Neural cell (in vitro differentiated cells): ENCODE measurements around the gene PDE2A. TPM values are rescaled to one million over a fixed set of nuclear protein-coding genes. Genes with fewer than 3 reads are reported as not detected.

Experiments
- H2AFZ ChIP-seq: fragments of 200-600, 300-800 bp; sonication (generic), shearing (Covaris generic); 2 replicates; pipeline ENCODE4 v1.6.0; 2014; ENCODE audit warnings: low read depth, mild to moderate bottlenecking, antibody characterized with exemption, low read length, moderate library complexity
- H3F3A ChIP-seq: fragments of 200-600 bp; shearing (Covaris generic); 2 replicates; pipeline ENCODE4 v1.6.1; 2016; ENCODE audit warnings: mild to moderate bottlenecking, moderate library complexity, mixed read lengths, antibody characterized with exemption, low read length; ENCODE audit not compliant: insufficient read depth, poor library complexity, severe bottlenecking
- H3K27ac ChIP-seq: fragments of 200-600, 300-800 bp; sonication (generic), shearing (Covaris generic); 2 replicates; pipeline ENCODE4 v1.5.1; 2014; ENCODE audit warnings: mild to moderate bottlenecking, low read length, moderate library complexity
- H3K27me3 ChIP-seq: fragments of 300-800, 200-600 bp; sonication (generic), shearing (Covaris generic); 2 replicates; pipeline ENCODE4 v1.6.0; 2014; ENCODE audit warnings: mild to moderate bottlenecking, low read depth, low read length, moderate library complexity; ENCODE audit not compliant: insufficient read depth
- H3K36me3 ChIP-seq: fragments of 300-800, 200-600 bp; sonication (generic), shearing (Covaris generic); 2 replicates; pipeline ENCODE4 v1.5.1; 2014; ENCODE audit warnings: mild to moderate bottlenecking, antibody characterized with exemption, low read length, moderate library complexity; ENCODE audit not compliant: insufficient read depth
- H3K4me2 ChIP-seq: fragments of 300-800, 200-600 bp; sonication (generic), shearing (Covaris generic); 2 replicates; pipeline ENCODE4 v1.6.0; 2014; ENCODE audit warnings: mild to moderate bottlenecking, low read length
- H3K4me3 ChIP-seq: fragments of 300-800, 200-600 bp; sonication (generic), shearing (Covaris generic); 2 replicates; pipeline ENCODE4 v1.5.1; 2014; ENCODE audit warnings: mild to moderate bottlenecking, low read length, moderate library complexity
- H3K79me2 ChIP-seq: fragments of 200-600 bp; shearing (Covaris generic); replicated peaks from 2 replicates; pipeline ENCODE4 v1.6.0; 2014; ENCODE audit warnings: mild to moderate bottlenecking, low read length, moderate library complexity; ENCODE audit not compliant: insufficient read depth
- H3K9ac ChIP-seq: fragments of 300-800, 200-600 bp; sonication (generic), shearing (Covaris generic); 2 replicates; pipeline ENCODE4 v1.6.1; 2016; ENCODE audit warnings: mild to moderate bottlenecking, low read length, mixed read lengths
- H3K9me2 ChIP-seq: fragments of 200-600 bp; shearing (Covaris generic); 2 replicates; pipeline ENCODE4 v1.6.1; 2016; ENCODE audit warnings: mild to moderate bottlenecking, low read length, mixed read lengths; ENCODE audit not compliant: insufficient read depth
- H3K9me3 ChIP-seq: fragments of 200-600, 300-800 bp; sonication (generic), shearing (Covaris generic); 2 replicates; pipeline ENCODE4 v1.6.1; 2016; ENCODE audit warnings: mild to moderate bottlenecking, mixed run types, low read length, moderate library complexity, mixed read lengths
- H4K20me1 ChIP-seq: fragments of 200-600 bp; shearing (Covaris generic); 2 replicates; pipeline ENCODE4 v1.6.1; 2016; ENCODE audit warnings: mild to moderate bottlenecking, mixed run types; ENCODE audit not compliant: insufficient read depth
- EP300 ChIP-seq: fragments of 450-650 bp; conservative IDR thresholded peaks from 2 replicates; pipeline ENCODE4 v1.6.1; 2014; ENCODE audit warnings: antibody characterized with exemption, mild to moderate bottlenecking, moderate library complexity; ENCODE audit not compliant: poor library complexity, severe bottlenecking
- EZH2 ChIP-seq: fragments of 200-600, 300-800 bp; shearing (Covaris generic), sonication (generic); IDR thresholded peaks from 2 replicates; pipeline ENCODE4 v1.6.1; 2014; ENCODE audit warnings: antibody characterized with exemption, low read length, borderline replicate concordance, mild to moderate bottlenecking; ENCODE audit not compliant: insufficient read depth, poor library complexity, severe bottlenecking
- MXI1 ChIP-seq: fragments of 450-650 bp; conservative IDR thresholded peaks from 2 replicates; pipeline ENCODE4 v1.6.1; 2014; ENCODE audit warnings: antibody characterized with exemption, mild to moderate bottlenecking; ENCODE audit not compliant: poor library complexity, severe bottlenecking
- POLR2AphosphoS5 ChIP-seq: IDR thresholded peaks from 2 replicates; pipeline ENCODE4 v1.6.1; 2012
- RAD21 ChIP-seq: fragments of 450-650 bp; conservative IDR thresholded peaks from 2 replicates; pipeline ENCODE4 v1.6.1; 2014; ENCODE audit warnings: antibody characterized with exemption, mild to moderate bottlenecking, moderate library complexity
- REST ChIP-seq: IDR thresholded peaks from 2 replicates; pipeline ENCODE4 v1.6.1; 2012; ENCODE audit warnings: borderline replicate concordance
- SMC3 ChIP-seq: fragments of 450-650 bp; conservative IDR thresholded peaks from 2 replicates; pipeline ENCODE4 v1.6.1; 2014; ENCODE audit warnings: antibody characterized with exemption, mild to moderate bottlenecking, moderate library complexity; ENCODE audit not compliant: poor library complexity
- TAF1 ChIP-seq: IDR thresholded peaks from 2 replicates; pipeline ENCODE4 v1.6.1; 2012; ENCODE audit warnings: low read depth
- polyA plus RNA-seq: library from polyadenylated mRNA; depleted of rRNA; stranded (reverse); fragments of >200 nt; gene quantifications from 2 replicates; pipeline ENCODE4 v1.2.3, GENCODE V29; 2014
- TF ChIP-seq, protein P1 (sequence below): fragments of 450-650 bp; IDR thresholded peaks from 2 replicates; pipeline ENCODE4 v1.5.1; 2014; ENCODE audit warnings: antibody characterized with exemption, mild to moderate bottlenecking, moderate library complexity; ENCODE audit not compliant: poor library complexity, severe bottlenecking

Gene PDE2A
- polyA plus RNA-seq, 1 donor from 2014 or later = 11.6 TPM

DNA sequence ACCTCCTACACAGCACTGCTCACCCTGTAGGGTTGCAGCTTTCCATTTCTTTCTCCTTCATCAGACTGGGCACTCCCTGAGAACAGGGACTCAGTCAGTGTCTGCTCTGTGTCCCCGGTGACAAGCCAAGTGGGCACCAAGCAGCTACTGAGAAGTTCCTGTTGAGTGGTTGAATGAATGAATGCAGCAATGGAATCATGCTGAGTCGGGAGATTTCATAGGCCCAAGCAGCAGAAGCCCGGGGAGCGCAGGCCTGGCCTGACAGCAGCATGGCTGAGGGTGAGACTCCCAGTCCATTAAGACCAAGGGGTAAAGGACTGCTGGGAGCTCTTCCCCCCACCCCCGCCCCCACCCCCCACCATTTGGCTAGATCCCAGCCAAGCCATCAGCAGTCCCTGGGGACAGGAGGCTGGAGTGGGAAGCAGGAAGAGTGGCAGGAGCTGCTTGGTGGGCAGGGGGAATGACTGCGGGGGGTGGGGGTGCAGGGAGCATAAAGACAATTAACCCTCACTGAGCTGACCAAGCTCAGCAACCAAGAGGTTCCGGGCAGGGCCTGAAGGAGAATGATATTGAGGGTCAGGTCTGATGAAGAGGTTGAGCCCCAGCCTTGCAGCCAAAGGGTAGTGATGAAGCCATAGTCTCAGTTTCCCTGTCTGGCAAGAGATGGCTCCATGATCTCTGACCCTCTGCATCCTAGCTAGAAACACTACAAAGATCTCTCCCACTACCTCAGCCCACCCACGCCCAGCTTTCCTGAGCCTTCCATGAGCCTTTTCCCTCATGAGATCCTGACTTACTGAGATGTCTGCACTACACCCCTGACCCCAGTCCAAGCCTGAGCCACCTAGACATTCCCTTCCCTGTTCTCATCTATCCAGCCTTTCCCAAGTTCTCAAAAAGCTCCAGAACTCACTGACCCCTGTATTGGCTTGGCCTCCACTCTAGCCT lies 2.8 kb downstream of the PDE2A start:
- Histone ChIP-seq H3K36me3 (no peaks in the 10 kb centered on the region), H3K79me2 (no peaks in the 10 kb centered on the region), H3K4me3 (no peak overlapping the region), H3K9ac (no peak overlapping the region), H2AFZ (no peak overlapping the region), H3K27me3 (peaks cover 7% of the 10 kb centered on the region), H3K27ac (no peak overlapping the region), H3K9me3 (no peaks in the 10 kb centered on the region), H3K9me2 (no peaks in the 10 kb centered on the region), H4K20me1 (no peaks in the 10 kb centered on the region), H3F3A (no peaks in the 10 kb centered on the region), H3K4me2 (no peak overlapping the region)
- TF ChIP-seq RAD21 (no peak), EP300 (no peak)

DNA sequence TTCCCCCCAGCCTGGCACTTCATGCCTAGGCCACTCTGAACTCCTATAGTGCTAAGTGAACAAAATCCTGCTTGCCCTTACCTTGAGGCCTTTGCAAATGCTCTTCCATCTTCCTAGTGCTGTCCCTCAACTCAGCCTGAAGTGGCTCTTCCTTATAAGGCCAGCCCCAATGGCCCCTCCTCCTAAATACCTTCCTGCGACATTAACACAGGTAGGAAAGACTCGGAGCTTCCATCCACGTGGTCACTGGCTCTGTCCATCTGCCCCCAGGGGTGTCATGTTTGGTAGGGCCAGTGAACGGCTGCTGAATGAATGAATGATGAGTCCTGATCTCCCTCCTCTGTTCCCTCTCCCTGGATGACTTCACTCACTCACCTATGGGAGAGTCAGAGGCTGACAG lies 4.2 kb downstream of the PDE2A start:
- H3K9me2 ChIP-seq = no peaks in the 10 kb centered on the region
- no peak overlapping the region for H3K27ac ChIP-seq
- no peaks in the 10 kb centered on the region for H3K9me3 ChIP-seq
- no peak overlapping the region for H3K4me3 ChIP-seq
- H2AFZ ChIP-seq = no peak overlapping the region
- H3K9ac ChIP-seq = no peak overlapping the region
- H3K36me3 ChIP-seq = no peaks in the 10 kb centered on the region
- no peaks in the 10 kb centered on the region for H3K27me3 ChIP-seq
- TF ChIP-seq MXI1 = no peak
- TF ChIP-seq RAD21 = no peak
- TF ChIP-seq, protein P1, sequence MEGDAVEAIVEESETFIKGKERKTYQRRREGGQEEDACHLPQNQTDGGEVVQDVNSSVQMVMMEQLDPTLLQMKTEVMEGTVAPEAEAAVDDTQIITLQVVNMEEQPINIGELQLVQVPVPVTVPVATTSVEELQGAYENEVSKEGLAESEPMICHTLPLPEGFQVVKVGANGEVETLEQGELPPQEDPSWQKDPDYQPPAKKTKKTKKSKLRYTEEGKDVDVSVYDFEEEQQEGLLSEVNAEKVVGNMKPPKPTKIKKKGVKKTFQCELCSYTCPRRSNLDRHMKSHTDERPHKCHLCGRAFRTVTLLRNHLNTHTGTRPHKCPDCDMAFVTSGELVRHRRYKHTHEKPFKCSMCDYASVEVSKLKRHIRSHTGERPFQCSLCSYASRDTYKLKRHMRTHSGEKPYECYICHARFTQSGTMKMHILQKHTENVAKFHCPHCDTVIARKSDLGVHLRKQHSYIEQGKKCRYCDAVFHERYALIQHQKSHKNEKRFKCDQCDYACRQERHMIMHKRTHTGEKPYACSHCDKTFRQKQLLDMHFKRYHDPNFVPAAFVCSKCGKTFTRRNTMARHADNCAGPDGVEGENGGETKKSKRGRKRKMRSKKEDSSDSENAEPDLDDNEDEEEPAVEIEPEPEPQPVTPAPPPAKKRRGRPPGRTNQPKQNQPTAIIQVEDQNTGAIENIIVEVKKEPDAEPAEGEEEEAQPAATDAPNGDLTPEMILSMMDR = no peak
- no peak for TF ChIP-seq SMC3
- TF ChIP-seq EZH2 = no peak
- TF ChIP-seq REST = no peak
- TF ChIP-seq POLR2AphosphoS5 = no peak
- no peak for TF ChIP-seq EP300
- TF ChIP-seq TAF1 = no peak
- no peaks in the 10 kb centered on the region for H3F3A ChIP-seq
- no peaks in the 10 kb centered on the region for H3K79me2 ChIP-seq
- no peak overlapping the region for H3K4me2 ChIP-seq
- H4K20me1 ChIP-seq = no peaks in the 10 kb centered on the region
